Activated CD4-positive, alpha-beta T cell treated with anti-CD3 and anti-CD28 coated beads for 24 hours (primary cell): ENCODE data around the gene NCR1.
"Not testable (repeated sequence)": the region's sequence is repeated elsewhere in the genome, so short reads cannot be mapped to it uniquely, and the experiment has no call there.

Source experiments
- DNase-seq, 2 donors: peaks; one replicate each; pipeline ENCODE4 v3.0.0-alpha.2; 2020; ENCODE audit warnings: low read depth in 2 of 2

The NCR1 gene

DNA sequence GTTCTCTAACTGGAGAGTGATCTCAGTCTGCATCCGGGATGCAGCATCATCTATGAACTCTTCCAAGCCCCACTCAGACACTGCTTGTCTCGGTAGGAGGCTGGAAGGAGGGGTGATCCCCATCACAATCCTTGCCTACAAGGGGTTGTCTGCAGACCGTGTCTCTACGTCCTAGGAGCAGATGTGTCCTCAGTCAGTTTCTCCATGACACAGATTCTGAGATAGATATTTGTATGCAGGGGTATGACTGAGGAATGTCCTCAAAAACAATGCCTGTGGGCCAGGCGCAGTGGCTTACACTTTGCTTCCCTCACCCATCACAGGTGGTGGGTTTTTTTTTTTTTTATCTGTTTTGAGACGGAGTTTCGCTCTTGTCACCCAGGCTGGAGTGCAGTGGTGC lies 871 bp downstream of the NCR1 start:
- DNase-seq: no peak

DNA sequence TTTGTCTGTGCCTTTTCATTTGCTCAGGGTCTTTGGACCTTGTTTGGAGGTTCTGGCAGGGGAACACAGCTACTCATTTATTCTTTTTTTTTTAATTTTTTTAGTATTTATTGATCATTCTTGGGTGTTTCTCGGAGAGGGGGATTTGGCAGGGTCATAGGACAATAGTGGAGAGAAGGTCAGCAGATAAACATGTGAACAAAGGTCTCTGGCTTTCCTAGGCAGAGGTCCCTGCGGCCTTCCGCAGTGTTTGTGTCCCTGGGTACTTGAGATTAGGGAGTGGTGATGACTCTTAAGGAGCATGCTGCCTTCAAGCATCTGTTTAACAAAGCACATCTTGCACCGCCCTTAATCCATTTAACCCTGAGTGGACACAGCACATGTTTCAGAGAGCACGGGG lies 2.0 kb downstream of the NCR1 start:
- not testable (repeated sequence) for DNase-seq

DNA sequence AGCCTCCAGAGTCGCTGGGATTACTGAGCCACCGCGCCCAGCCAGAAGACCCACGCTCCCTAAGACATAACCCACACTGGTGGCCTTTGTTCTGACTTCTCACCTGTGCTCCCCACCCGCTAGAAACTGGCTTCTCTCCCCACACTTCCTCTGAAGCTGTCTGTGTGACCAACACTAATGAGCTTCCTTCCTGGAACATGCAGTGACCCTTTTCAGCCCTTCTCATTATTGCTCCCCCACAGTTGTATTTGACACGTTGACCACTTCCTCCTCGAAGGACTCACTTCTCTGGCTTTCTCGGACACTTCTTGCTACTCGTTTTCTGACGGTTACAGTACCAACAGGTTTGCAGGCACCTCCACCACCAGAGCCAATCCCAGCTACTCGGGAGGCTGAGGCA lies 10.9 kb downstream of the NCR1 start:
- DNase-seq: no peak

DNA sequence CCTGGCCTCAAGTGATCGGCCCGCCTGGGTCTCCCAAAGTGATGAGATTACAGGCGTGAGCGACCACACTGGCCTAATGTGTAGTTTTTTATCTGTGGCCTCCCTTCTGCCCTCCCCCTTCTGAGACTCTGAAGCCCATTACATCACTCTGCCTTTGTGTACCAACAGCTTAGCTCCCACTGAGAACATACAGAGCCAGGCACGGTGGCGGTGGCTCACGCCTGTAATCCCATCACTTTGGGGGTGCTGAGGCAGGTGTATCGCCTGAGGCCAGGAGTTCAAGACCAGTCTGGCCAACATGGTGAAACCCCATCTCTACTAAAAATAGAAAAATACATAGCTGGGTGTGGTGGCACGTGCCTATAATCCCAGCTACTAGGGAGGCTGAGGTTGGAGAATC lies 12.6 kb downstream of the NCR1 start:
- DNase-seq: no peak

DNA sequence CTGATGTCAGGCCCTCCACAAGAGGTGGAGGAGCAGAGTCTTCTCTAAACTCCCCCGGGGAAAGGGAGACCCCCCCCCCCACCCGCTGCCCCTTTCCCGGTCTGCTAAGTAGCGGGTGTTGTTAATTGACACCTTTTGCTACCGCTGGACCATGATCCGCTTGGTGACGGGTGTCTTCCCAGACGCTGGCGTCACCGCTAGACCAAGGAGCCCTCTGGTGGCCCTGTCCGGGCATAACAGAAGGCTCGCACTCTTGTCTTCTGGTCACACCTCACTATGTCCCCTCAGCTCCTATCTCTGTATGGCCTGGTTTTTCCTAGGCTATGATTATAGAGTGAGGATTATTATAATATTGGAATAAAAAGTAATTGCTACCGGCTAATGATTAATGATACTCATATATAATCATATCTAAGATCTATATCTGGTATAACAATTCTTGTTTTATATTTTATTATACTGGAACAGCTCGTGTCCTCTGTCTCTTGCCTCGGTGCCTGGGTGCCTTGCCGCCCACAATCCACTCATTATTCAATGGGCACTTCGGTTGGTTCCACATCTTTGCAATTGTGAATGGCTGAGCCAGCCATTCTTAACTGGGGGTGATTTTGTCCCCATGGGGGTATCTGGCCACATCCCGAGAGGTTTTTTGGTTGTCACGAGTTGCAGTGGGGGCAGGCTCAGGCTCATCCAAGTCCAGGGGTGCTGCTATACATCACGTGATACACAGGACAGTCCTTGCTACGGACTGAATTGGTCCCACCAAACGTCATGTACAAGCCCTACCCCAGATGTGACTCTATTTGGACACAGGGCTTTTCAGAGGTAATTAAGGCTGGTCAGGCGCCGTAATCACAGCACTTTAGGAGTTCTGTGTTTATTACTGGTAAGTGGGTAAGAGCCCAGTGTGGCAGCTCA lies 14.0 kb downstream of the NCR1 start:
- DNase-seq: not testable (repeated sequence)

DNA sequence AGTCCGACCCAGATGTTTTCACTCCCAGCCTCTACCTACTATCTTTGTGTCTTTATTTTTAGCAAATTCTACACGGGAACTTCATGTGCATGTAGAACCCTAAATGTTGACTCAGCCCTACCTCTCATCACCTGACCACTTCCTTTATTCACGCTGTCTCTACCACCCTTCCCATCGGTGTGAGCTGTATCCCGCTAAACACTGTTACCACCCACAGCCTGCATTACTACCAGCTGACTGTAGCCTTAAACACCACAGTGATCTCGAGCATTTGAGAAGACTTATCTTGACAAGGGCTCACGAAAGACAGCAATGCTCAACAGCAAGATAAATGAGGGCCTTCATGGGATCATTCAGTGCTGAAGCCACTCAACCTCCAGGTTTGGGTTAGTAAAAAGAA lies 15.1 kb downstream of the NCR1 start:
- DNase-seq: no peak

DNA sequence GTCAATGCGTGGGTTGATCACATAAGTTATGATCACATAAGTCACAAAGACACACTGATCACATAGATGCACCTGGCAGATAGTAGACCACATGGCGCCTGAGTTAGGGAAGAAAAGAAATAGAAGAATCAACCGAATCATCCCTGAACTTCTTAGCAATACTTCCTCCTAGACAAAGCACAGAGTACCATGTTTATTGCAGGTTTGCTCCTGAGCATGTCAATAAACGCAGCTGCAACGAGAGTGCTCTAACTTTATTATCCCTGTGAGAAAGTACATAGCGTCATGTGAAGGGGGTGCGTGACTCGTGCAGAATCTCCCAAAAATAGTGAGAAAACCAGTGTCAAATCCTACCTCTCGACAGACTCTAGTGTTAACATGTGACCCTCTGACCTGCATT lies 17.3 kb downstream of the NCR1 start:
- DNase-seq: no peak

DNA sequence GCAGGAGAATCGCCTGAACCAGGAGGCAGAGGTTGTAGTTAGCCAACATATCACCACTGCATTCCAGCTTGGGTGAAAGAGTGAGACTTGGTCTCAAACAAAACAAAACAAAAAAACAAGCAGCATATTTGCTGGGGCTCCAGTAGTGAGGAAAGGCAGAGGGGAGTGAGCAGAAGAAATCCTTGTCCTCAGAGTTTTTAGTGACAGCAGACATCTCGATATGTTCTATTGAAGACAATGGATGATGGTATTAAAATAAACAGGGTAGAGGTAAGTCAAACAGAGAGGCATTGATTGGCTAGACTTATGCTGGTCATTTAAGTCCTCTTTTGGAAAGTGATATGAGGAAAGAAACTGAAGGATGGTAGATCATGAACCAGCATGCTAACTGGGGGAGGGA lies 22.4 kb downstream of the NCR1 start:
- DNase-seq: no peak

DNA sequence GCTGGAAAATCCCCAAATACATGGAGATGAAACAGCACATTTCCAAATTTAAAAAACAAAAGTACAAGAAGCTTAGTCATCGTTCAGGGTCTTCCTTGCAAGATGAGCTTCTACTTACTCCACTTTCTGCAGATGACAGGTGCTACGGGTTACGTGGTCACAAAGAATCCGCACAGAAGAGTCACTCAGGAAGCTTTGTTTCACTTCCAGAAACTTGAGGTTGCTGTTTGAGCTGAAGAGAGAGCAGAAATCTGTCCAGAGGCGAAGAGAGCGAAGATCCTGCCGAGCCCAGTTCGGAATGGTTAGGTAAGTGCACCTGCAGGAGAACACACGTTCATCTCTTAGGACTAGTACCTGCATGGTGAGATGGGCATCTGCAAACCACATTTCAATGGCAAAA lies 32.0 kb downstream of the NCR1 start:
- DNase-seq: no peak

DNA sequence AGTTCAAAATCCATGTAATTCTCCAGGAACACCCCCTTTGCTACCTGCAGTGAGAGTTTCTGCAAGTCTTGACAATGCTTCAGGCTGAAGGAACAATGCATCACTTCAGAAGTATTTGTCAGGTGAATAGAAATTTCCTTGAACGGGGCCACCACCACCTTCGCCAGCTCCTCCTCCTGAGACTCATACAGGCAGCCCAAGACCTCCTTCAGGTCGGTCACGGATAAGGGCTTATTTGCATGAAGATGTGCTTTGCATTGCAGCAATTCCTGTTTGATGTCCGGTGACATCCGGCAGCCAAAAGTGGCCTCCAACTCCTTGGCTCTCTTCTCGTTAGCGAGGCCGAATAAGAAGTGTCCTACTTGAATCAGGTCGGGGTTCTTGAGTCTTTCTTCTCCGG lies 33.0 kb downstream of the NCR1 start:
- no peak for DNase-seq

DNA sequence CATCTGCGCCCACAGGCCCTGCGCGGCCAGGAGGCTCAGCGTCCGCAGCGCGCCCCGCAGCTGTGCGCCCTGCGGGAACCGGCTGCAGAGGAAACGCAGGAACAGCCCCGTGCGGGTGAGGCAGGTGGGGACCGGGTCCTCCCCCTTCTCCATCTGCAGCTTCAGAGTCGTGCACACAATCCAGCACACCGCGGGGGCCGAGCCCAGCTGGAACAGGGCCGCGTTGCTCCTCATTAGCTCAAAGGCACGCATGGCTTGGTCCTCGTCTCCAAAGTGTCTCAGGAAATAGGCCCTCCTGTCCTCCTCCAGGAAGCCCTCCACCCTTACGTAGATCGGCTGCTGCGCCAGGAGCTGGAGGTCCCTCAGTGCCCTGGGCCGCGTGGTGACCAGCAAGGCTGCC lies 33.6 kb downstream of the NCR1 start:
- not testable (repeated sequence) for DNase-seq

DNA sequence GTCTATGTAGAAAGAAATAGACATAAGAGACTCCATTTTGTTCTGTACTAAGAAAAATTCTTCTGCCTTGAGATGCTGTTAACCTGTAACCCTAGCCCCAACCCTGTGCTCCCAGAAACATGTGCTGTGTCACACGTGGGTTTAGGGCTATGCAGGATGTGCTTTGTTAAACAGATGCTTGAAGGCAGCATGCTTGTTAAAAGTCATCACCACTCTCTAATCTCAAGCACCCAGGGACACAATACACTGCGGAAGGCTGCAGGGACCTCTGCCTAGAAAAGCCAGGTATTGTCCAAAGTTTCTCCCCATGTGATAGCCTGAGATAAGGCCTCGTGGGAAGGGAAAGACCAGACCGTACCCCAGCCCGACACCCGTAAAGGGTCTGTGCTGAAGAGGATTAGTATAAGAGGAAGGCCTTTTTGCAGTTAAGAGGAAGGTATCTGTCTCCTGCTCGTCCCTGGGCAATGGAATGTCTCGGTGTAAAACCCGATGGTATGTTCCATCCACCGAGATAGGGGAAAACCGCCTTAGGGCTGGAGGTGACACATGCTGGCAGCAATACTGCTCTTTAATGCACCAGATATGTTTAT lies 37.9 kb downstream of the NCR1 start:
- not testable (repeated sequence) for DNase-seq

DNA sequence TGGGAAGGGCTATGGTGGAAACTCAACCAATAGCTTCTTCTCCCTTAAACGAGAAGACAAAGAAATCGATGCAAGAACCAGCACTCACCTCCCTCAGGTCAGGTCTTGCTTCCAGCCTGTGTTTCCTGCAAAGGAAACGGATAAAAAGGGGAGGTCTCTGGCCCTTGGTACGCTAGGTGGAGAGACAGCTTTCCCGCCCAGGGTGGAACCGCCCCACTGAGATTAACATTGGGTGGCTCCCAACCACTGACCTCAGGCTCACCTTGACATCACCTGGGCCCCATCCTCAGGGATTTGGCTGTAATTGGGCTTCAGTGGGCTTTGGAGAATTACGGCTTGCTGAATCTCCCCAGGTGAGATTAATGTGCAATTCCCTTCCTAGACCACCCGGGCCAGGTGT lies 41.4 kb downstream of the NCR1 start, which contains the start of gene NLRP7:
TSS of gene NLRP7 (minus strand) at position 150 of the 400 bp plus-strand sequence.
- no peak for DNase-seq

DNA sequence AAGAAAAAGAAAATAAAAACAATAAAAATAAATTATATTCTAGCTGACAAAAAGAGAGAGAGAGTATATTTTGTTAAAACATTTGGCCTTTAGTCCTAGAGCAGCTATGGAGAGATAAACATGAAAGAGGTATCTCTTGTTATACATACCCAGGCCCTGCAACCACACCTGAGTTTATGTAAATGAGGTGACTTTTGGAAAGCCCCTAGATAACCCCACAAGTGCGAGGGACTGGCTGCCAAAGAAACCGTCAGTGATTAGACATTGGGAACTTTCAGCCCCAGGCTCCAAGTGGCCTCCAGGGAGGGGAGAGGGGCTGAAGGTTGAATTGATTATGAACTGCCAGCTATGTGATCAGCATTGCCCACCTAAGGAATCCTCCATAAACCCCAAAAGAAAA lies 43.5 kb downstream of the NCR1 start:
- DNase-seq: no peak

DNA sequence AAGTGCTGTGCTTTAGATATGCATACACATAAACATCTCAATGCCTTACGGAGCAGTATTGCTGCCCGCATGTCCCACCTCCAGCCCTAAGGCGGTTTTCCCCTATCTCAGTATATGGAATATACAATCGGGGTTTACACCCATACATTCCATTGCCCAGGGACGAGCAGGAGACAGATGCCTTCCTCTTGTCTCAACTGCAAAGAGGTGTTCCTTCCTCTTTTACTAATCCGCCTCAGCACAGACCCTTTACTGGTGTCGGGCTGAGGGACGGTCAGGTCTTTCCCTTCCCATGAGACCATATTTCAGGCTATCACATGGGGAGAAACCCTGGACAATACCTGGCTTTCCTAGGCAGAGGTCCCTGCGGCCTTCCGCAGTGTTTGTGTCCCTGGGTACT lies 44.6 kb downstream of the NCR1 start:
- DNase-seq: not testable (repeated sequence)

DNA sequence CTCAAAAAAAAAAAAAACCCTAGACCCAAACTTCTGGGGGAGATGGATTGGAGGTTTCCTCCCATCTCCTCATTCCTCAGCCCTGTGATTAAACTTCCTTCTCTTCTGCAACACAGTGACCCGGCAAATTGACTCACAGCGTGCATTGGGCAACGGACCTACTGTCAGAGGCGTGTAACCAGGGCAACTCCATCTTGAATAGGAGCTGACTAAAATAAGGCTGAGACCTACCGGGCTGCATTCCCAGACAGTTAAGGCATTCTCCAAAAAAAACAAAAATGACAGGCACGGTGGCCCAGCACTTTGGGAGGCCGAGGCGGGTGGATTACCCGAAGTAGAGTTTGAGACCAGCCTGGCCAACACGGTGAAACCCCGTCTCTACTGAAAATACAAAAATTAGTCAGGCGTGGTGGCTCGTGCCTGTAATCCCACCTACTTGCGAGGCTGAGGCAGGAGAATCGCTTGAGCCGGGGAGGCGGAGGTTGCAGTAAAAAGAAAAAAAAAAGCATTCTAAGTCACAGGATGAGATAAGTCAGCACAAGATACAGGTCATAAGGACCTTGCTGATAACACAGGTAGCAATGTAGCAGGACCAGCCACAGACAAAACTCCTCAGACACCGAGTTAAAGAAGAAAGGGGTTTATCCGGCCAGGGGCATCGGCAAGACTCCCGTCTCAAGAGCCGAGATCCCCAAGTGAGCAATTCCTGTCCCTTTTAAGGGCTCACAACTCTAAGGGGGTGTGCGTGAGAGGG lies 46.8 kb downstream of the NCR1 start:
- DNase-seq: no peak

DNA sequence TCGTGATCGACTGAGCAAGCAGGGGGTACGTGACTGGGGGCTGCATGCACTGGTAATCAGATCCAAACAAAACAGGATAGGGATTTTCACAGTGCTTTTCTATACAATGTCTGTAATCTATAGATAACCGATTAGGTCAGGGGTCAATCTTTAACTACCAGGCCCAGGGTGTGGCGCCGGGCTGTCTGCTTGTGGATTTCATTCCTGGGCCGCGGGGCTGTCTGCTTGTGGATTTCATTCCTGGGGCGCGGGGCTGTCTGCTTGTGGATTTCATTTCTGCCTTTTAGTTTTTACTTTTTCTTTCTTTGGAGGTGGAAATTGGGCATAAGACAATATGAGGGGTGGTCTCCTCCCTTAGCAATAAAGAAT lies 47.4 kb downstream of the NCR1 start:
- DNase-seq: not testable (repeated sequence)

DNA sequence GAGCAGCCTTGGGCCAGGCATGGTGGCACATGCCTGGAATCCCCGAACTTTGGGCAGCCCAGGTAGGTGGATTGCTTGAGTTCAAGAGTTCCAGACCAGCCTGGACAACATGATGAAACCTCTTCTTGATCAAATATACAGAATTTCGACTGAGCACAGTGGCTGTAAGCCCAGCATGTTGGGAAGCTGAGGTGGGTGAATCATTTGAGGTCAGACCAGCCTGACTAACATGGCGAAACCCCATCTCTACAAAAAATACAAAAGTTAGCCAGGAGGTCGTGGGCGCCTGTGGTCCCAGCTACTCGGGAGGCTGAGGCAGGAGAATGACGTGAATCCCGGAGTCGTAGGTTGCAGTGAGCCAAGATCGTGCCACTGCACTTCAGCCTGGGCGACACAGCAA lies 49.4 kb downstream of the NCR1 start:
- DNase-seq: no peak

DNA sequence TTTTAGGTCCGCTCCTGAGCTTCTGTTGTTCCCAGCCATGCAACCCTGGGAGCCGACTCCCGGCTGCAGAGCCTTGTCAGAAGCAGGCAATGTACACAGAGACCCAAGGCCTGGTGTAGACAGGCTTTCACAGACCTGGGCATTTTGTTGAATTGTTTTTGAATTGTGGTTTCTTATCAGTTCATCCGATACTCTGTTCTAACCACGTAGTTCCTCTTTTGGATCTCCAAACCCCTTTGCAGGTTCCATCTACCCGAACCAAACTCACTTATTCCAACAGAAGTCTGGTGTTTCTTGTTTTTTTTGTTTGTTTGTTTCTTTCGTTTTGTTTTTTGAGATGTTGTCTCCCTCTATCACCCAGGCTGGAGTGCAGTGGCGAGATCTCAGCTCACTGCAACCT lies 53.9 kb downstream of the NCR1 start:
- no peak for DNase-seq
